ENCODE data around the gene IPMK. TPM values are rescaled to one million over a fixed set of nuclear protein-coding genes. Genes with fewer than 3 reads are reported as not detected.

IPMK gene
- total RNA-seq, 1 experiment from 2014 or later, result 10.0 TPM

DNA sequence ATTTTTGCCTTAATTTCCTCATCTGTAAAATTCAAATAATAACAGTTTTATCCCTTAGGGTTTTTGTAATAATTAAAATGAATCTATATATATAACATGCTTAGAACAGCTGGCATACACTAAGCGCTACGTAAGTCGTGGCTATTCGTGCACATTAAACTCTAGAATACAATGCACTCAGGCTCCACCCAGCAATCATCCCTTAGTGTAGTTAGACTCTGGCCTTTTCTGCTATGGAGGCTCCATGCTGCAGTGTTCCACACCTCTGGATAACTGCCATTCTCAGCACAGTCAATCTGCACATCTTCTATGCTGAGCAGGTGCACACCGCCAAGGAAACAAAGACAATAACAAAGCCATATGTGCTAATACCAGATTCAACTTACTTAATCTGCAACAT lies 92.9 kb downstream of the IPMK start:
- Mint-ChIP-seq H3K36me3 (ENCODE audit: insufficient read depth, unreplicated experiment) (no peaks in the 10 kb centered on the region), H3K27ac (ENCODE audit: unreplicated experiment) (no peak overlapping the region), H3K4me3 (ENCODE audit: low read depth, unreplicated experiment) (no peak overlapping the region), H3K9me3 (ENCODE audit: low read depth, unreplicated experiment) (no peaks in the 10 kb centered on the region), H3K27me3 (ENCODE audit: unreplicated experiment) (no peaks in the 10 kb centered on the region), H3K4me1 (ENCODE audit: low read depth, unreplicated experiment) (peaks cover 17% of the 10 kb centered on the region)
- no peak for DNase-seq
- no TSS peak for BruUV-seq (replicated peaks)
- TF ChIP-seq, protein P1, sequence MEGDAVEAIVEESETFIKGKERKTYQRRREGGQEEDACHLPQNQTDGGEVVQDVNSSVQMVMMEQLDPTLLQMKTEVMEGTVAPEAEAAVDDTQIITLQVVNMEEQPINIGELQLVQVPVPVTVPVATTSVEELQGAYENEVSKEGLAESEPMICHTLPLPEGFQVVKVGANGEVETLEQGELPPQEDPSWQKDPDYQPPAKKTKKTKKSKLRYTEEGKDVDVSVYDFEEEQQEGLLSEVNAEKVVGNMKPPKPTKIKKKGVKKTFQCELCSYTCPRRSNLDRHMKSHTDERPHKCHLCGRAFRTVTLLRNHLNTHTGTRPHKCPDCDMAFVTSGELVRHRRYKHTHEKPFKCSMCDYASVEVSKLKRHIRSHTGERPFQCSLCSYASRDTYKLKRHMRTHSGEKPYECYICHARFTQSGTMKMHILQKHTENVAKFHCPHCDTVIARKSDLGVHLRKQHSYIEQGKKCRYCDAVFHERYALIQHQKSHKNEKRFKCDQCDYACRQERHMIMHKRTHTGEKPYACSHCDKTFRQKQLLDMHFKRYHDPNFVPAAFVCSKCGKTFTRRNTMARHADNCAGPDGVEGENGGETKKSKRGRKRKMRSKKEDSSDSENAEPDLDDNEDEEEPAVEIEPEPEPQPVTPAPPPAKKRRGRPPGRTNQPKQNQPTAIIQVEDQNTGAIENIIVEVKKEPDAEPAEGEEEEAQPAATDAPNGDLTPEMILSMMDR (IDR thresholded peaks at IDR 0.05; ENCODE audit: unreplicated experiment), result no peak
- intact Hi-C loops (cut with micrococcal nuclease; ENCODE audit: unreplicated experiment), result no loop called here
- CTCF ChIA-PET, result no interaction called here

DNA sequence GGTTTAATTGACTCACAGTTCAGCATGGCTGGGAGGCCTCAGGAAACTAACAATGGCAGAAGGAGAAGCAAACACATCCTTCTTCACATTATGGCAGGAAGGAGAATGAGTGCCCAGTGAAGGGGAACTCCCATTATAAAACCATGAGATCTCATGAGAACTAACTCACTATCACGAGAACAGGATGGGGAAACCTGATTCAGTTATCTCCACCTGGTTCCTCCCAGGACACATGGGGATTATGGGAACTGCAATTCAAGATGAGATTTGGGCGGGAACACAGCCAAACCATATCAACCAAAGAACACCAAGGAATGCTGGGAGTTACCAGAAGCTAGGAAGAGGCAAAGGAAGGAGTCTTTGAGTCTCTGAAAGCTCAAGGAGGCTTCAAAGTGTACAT lies 94.3 kb downstream of the IPMK start:
- TF ChIP-seq, protein P1 (IDR thresholded peaks at IDR 0.05; ENCODE audit: unreplicated experiment), result no peak
- H3K27me3 Mint-ChIP-seq (ENCODE audit: unreplicated experiment), result no peaks in the 10 kb centered on the region
- no TSS peak for BruUV-seq (replicated peaks)
- no peak overlapping the region for H3K4me3 Mint-ChIP-seq (ENCODE audit: low read depth, unreplicated experiment)
- H3K36me3 Mint-ChIP-seq (ENCODE audit: insufficient read depth, unreplicated experiment), result no peaks in the 10 kb centered on the region
- no peak for DNase-seq
- CTCF ChIA-PET, result no interaction called here
- intact Hi-C loops (cut with micrococcal nuclease; ENCODE audit: unreplicated experiment), result no loop called here
- H3K4me1 Mint-ChIP-seq (ENCODE audit: low read depth, unreplicated experiment), result peaks cover 2% of the 10 kb centered on the region
- H3K27ac Mint-ChIP-seq (ENCODE audit: unreplicated experiment), result no peak overlapping the region
- no peaks in the 10 kb centered on the region for H3K9me3 Mint-ChIP-seq (ENCODE audit: low read depth, unreplicated experiment)

DNA sequence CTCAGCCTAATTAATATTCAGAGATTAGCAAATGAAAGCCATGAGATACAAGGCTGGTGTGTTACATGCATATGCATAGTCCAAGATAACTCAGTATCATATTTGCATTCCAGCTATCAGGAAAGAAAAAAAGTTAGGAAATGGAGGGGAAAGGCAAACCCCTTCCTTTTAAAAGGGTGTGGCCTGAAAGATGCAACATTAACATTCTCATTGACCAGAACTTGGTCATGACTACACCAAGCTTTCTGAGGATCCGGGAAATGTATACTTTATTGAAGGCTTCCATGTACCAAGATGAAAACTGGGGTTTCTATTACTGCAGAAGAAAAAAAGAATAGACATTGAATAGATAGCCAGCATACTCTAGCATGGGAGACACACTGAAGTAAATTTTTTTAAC lies 96.5 kb downstream of the IPMK start:
- Mint-ChIP-seq H3K4me3 (ENCODE audit: low read depth, unreplicated experiment) (no peak overlapping the region), H3K4me1 (ENCODE audit: low read depth, unreplicated experiment) (no peaks in the 10 kb centered on the region), H3K27me3 (ENCODE audit: unreplicated experiment) (no peaks in the 10 kb centered on the region), H3K36me3 (ENCODE audit: insufficient read depth, unreplicated experiment) (no peaks in the 10 kb centered on the region), H3K27ac (ENCODE audit: unreplicated experiment) (no peak overlapping the region), H3K9me3 (ENCODE audit: low read depth, unreplicated experiment) (no peaks in the 10 kb centered on the region)
- CTCF ChIA-PET, result no interaction called here
- intact Hi-C loops (cut with micrococcal nuclease; ENCODE audit: unreplicated experiment), result no loop called here
- no peak for DNase-seq
- BruUV-seq (replicated peaks), result no TSS peak
- TF ChIP-seq, protein P1 (IDR thresholded peaks at IDR 0.05; ENCODE audit: unreplicated experiment), result no peak

DNA sequence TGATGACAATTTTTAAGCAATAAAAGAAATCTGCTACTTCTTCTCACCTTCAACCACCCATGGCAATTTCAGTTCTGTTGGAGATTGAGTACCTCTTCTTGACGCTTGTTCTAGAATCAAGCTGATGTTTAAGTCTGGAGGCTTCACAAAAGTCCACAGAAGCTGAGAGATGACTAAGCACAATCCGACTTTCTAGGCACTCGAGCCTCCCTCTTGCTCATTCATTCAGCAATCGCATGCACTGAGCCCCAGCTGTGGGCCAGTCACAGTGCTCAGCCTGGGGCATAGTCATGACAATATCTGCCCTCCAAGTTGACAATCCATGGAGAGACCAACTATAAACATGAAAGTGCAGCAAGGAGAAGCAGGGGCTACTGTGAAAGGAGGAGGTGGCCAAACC lies 103.2 kb downstream of the IPMK start:
- BruUV-seq (replicated peaks), result no TSS peak
- no peak for DNase-seq
- no peaks in the 10 kb centered on the region for H3K27me3 Mint-ChIP-seq (ENCODE audit: unreplicated experiment)
- H3K4me3 Mint-ChIP-seq (ENCODE audit: low read depth, unreplicated experiment), result no peak overlapping the region
- CTCF ChIA-PET, result no interaction called here
- TF ChIP-seq, protein P1 (IDR thresholded peaks at IDR 0.05; ENCODE audit: unreplicated experiment), result no peak
- no peaks in the 10 kb centered on the region for H3K4me1 Mint-ChIP-seq (ENCODE audit: low read depth, unreplicated experiment)
- no peak overlapping the region for H3K27ac Mint-ChIP-seq (ENCODE audit: unreplicated experiment)
- intact Hi-C loops (cut with micrococcal nuclease; ENCODE audit: unreplicated experiment), result no loop called here
- no peaks in the 10 kb centered on the region for H3K9me3 Mint-ChIP-seq (ENCODE audit: low read depth, unreplicated experiment)
- no peaks in the 10 kb centered on the region for H3K36me3 Mint-ChIP-seq (ENCODE audit: insufficient read depth, unreplicated experiment)

Data from Calu3 (cell line).